ENCODE data around the gene MINDY4. TPM values are rescaled to one million over a fixed set of nuclear protein-coding genes. Genes with fewer than 3 reads are reported as not detected.

Gene MINDY4
- total RNA-seq, 1 experiment from 2014 or later, result 2.1 TPM

DNA sequence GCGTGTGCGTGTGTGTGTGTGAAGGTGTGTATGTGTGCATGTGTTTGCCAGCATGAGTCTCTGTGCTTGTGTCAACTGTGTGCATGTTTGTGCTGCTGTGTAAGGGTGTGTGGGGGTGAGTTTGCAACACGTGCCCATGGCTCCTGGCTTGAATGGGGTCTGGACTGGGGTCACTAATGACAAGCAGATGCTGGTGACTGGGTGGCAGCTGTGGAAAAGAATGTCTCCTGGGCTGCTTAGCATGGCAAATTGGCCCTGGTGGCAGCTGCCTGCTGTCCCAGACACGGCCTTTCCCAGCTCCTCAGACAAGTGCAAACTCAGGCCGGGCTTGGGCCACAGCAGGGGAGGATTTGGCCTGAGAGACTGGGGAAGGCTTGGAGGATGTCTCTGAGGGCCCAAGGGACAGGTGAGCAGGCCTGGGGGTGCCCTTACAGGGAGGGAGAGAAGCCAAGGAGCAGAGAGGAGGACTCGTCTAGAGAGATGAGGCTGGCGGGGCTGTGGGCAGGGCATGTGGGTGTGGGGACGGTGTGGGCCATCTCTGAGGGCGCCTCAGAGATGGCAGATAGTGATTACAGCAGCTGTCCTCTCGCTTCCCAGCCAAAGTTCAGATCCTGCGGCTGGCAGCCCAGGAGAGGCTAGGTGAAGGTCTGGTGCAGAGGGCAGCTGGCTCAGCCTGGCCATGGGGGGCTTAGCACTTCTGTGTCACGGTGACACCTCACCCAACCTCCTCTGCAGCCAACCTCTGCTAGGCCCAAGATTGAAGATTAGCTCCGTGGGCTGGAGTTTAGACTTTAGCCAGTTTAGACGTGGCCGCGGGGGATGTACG lies 142.0 kb downstream of the MINDY4 start:
- POLR2A ChIA-PET, result no interaction called here
- intact Hi-C loops (cut with micrococcal nuclease; ENCODE audit: unreplicated experiment), result no loop called here
- no peaks in the 10 kb centered on the region for H3K9me3 ChIP-seq
- no peaks in the 10 kb centered on the region for H3K27me3 ChIP-seq (replicated peaks; ENCODE audit: control insufficient read depth, insufficient read depth, low read length)
- BruUV-seq (replicated peaks), result no TSS peak
- Mint-ChIP-seq H3K4me1 (ENCODE audit: low read depth, unreplicated experiment) (peaks cover 18% of the 10 kb centered on the region), H3K4me3 (ENCODE audit: unreplicated experiment) (no peak overlapping the region), H3K27me3 (ENCODE audit: insufficient read depth, unreplicated experiment) (no peaks in the 10 kb centered on the region), H3K9me3 (ENCODE audit: unreplicated experiment) (no peaks in the 10 kb centered on the region), H3K36me3 (ENCODE audit: insufficient read depth, unreplicated experiment) (no peaks in the 10 kb centered on the region), H3K27ac (ENCODE audit: unreplicated experiment) (peak overlapping the region; percentile 79)
- H3K4me3 ChIP-seq (ENCODE audit: low read depth, low read length), result no peak overlapping the region
- no peaks in the 10 kb centered on the region for H3K36me3 ChIP-seq (ENCODE audit: control insufficient read depth, insufficient read depth, low read length)
- H3K4me1 ChIP-seq, result peaks cover 27% of the 10 kb centered on the region
- CTCF ChIA-PET, result no interaction called here
- DNase-seq, result no peak
- TF ChIP-seq, protein P1, sequence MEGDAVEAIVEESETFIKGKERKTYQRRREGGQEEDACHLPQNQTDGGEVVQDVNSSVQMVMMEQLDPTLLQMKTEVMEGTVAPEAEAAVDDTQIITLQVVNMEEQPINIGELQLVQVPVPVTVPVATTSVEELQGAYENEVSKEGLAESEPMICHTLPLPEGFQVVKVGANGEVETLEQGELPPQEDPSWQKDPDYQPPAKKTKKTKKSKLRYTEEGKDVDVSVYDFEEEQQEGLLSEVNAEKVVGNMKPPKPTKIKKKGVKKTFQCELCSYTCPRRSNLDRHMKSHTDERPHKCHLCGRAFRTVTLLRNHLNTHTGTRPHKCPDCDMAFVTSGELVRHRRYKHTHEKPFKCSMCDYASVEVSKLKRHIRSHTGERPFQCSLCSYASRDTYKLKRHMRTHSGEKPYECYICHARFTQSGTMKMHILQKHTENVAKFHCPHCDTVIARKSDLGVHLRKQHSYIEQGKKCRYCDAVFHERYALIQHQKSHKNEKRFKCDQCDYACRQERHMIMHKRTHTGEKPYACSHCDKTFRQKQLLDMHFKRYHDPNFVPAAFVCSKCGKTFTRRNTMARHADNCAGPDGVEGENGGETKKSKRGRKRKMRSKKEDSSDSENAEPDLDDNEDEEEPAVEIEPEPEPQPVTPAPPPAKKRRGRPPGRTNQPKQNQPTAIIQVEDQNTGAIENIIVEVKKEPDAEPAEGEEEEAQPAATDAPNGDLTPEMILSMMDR (IDR thresholded peaks at IDR 0.05; ENCODE audit: insufficient read depth in 1 of 2, low read depth in 1 of 2, low read length in 1 of 2, severe bottlenecking in 1 of 2, unreplicated experiment in 1 of 2), result no peak

DNA sequence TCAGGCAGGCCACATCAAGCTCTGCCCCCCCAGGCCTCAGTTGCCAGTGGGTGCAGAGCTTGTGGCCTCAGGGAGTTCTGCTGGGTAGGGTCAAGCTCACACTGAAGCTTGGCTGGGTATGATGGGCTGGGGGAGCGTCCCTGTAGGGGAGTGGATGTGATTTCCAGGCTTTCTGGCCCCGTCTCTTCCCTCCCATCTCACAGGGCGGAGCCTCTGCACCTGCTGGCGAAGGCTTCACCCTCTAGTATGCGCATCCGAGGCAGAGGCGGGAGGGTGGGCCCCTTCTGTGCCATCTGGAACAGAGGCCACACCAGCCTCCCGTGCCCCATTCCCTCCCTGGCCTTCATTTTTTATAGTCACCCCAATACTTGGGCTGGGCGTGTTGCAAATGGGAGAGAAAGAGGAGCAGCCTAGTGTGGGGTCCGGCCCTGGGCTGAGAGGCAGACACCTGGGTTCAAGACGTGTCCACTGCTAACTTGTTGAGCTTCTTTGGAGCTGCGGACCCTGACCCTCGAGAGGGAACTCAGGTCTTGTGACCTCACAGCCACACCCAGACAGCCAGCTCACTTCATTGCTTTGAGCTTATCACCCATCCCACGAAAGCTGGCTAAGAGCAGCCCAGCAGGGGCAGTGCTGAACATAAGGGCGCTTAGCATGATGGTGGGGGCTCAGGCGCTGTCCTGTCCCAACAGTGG lies 142.8 kb downstream of the MINDY4 start:
- no peaks in the 10 kb centered on the region for H3K27me3 Mint-ChIP-seq (ENCODE audit: insufficient read depth, unreplicated experiment)
- no peak overlapping the region for H3K4me3 ChIP-seq (ENCODE audit: low read depth, low read length)
- CTCF ChIA-PET, result no interaction called here

DNA sequence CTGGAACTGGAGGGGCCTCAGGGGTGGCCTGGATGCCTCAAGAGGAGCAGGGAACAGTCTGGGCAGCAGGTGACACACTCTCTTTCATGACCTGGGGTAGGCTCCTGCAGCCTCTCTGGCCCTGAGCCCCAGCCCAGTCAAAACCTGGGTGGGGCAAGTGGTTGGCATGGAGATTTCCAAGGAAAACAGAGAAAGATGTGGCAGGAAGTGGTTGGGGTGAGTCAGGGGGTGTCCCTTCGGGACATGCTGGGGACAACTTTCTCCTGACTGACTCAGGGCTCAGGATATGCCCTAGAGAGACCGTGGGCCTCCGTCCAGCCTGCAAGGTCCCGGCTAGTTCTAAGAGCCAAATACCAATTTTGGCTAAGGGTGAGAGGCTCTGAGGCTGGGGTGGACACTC lies 143.4 kb downstream of the MINDY4 start:
- no peaks in the 10 kb centered on the region for H3K9me3 Mint-ChIP-seq (ENCODE audit: unreplicated experiment)
- TF ChIP-seq, protein P1 (IDR thresholded peaks at IDR 0.05; ENCODE audit: insufficient read depth in 1 of 2, low read depth in 1 of 2, low read length in 1 of 2, severe bottlenecking in 1 of 2, unreplicated experiment in 1 of 2), result no peak
- intact Hi-C loops (cut with micrococcal nuclease; ENCODE audit: unreplicated experiment), result no loop called here
- no peak for DNase-seq
- H3K4me3 Mint-ChIP-seq (ENCODE audit: unreplicated experiment), result no peak overlapping the region
- Histone ChIP-seq H3K4me3 (ENCODE audit: low read depth, low read length) (no peak overlapping the region), H3K4me1 (peaks cover 27% of the 10 kb centered on the region), H3K9me3 (no peaks in the 10 kb centered on the region), H3K36me3 (ENCODE audit: control insufficient read depth, insufficient read depth, low read length) (no peaks in the 10 kb centered on the region), H3K27me3 (replicated peaks; ENCODE audit: control insufficient read depth, insufficient read depth, low read length) (no peaks in the 10 kb centered on the region)
- no peaks in the 10 kb centered on the region for H3K27me3 Mint-ChIP-seq (ENCODE audit: insufficient read depth, unreplicated experiment)
- H3K27ac Mint-ChIP-seq (ENCODE audit: unreplicated experiment), result peak overlapping the region; percentile 3
- H3K36me3 Mint-ChIP-seq (ENCODE audit: insufficient read depth, unreplicated experiment), result no peaks in the 10 kb centered on the region
- BruUV-seq (replicated peaks), result no TSS peak
- CTCF ChIA-PET, result no interaction called here
- POLR2A ChIA-PET, result no interaction called here
- peaks cover 18% of the 10 kb centered on the region for H3K4me1 Mint-ChIP-seq (ENCODE audit: low read depth, unreplicated experiment)

More for the DNA sequence above, 142.8 kb downstream of the MINDY4 start:
- intact Hi-C loops (cut with micrococcal nuclease; ENCODE audit: unreplicated experiment), result no loop called here
- H3K4me1 ChIP-seq, result peaks cover 27% of the 10 kb centered on the region
- no peaks in the 10 kb centered on the region for H3K9me3 Mint-ChIP-seq (ENCODE audit: unreplicated experiment)
- H3K36me3 Mint-ChIP-seq (ENCODE audit: insufficient read depth, unreplicated experiment), result no peaks in the 10 kb centered on the region
- TF ChIP-seq, protein P1 (IDR thresholded peaks at IDR 0.05; ENCODE audit: insufficient read depth in 1 of 2, low read depth in 1 of 2, low read length in 1 of 2, severe bottlenecking in 1 of 2, unreplicated experiment in 1 of 2), result no peak
- H3K4me3 Mint-ChIP-seq (ENCODE audit: unreplicated experiment), result no peak overlapping the region
- peaks cover 18% of the 10 kb centered on the region for H3K4me1 Mint-ChIP-seq (ENCODE audit: low read depth, unreplicated experiment)
- H3K27me3 ChIP-seq (replicated peaks; ENCODE audit: control insufficient read depth, insufficient read depth, low read length), result no peaks in the 10 kb centered on the region
- peak overlapping the region; percentile 79 for H3K27ac Mint-ChIP-seq (ENCODE audit: unreplicated experiment)
- POLR2A ChIA-PET, result no interaction called here
- no peaks in the 10 kb centered on the region for H3K9me3 ChIP-seq
- H3K36me3 ChIP-seq (ENCODE audit: control insufficient read depth, insufficient read depth, low read length), result no peaks in the 10 kb centered on the region
- peak in 1 of 2 experiments; percentile 53 for DNase-seq
- BruUV-seq (replicated peaks), result no TSS peak
